GM12874 (cell line): ENCODE data around the gene TBCCD1.

Experiments used
- CTCF ChIP-seq: IDR thresholded peaks from 2 replicates; pipeline ENCODE4 v1.5.1; 2011; ENCODE audit warnings: low read depth, mild to moderate bottlenecking, control low read depth, low read length, moderate library complexity; ENCODE audit not compliant: insufficient read depth

Gene TBCCD1

GRCh38 chr3:186599785-186600166 is 32.6 kb upstream of the TBCCD1 start:
- no peak for TF ChIP-seq CTCF

DNA sequence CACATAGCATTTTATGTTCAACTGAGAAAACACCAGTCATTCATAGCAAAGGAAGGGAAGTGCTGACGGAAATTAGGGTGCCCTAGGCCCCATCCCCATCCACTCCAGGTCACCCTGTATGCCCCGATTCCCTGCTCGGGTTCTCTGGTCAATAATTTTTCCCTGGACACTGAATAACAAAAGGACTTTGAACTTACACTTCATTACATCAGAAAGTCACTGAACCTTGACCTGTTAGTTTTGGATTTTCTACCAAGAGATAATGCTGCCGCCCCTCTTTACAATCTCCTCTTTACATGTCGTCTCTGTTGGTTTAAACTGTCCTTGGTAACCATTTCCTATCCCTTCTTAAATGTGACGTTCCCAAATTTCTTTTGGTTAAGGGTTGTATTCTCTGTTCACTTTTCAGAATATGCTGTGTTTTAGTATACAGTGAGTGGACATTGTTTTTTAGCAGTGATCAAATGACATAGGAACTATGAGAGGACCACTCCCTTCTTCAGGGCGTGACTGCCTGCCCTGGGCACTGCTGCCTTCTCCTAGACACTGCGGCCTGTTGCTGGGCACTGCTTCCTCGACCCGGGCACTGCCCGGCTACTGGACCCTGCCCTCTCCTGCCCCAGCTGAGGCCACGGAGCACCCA is 32.1 kb upstream of the TBCCD1 start:
- TF ChIP-seq CTCF, result no peak

DNA sequence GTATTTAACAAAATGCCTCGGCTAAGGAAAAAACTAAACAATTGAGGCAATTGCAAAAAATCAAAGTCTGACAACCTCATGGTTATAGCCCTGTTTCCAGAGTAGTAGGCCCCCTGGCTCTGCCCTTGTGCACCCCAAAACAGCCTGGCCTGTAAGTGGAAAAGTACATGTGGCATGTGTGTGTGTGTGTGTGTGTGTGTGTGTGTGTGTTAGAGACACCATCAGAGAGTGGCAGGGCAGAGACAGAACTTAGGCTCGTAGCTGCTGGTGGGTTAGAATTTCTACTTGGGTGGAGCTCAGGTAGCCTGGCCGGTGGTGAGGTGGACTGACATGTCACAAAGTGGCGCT is 31.6 kb upstream of the TBCCD1 start:
- no peak for TF ChIP-seq CTCF

DNA sequence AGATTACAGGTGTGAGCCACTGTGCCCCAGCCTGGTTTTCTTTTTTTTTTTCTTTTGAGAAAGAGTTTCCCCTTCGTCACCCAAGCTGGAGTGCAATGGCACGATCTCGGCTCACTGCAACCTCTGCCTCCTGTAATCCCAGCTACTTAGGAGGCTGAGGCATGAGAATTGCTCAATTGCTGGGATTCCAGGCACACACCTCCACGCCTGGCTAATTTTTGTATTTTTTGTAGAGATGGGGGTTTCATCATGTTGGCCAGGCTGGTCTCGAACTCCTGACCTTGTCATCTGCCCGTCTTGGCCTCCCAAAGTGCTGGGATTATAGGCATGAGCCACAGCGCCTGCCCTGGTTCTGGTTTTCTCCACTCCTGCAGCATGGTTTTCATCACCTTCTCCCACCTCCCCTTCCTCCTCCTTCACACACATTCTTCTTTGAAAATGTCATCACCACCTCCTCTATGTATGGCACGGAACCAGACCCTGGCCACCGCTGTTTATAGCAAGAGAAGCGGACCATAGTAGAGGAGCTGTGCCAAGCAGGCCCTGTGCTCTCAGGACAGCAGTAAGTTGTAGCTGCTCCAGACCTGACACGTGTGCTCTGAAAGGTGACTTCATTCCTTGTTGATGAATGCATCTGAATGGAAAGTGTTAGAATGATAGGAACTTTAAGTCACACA is 31.1 kb upstream of the TBCCD1 start:
- TF ChIP-seq CTCF, result no peak

DNA sequence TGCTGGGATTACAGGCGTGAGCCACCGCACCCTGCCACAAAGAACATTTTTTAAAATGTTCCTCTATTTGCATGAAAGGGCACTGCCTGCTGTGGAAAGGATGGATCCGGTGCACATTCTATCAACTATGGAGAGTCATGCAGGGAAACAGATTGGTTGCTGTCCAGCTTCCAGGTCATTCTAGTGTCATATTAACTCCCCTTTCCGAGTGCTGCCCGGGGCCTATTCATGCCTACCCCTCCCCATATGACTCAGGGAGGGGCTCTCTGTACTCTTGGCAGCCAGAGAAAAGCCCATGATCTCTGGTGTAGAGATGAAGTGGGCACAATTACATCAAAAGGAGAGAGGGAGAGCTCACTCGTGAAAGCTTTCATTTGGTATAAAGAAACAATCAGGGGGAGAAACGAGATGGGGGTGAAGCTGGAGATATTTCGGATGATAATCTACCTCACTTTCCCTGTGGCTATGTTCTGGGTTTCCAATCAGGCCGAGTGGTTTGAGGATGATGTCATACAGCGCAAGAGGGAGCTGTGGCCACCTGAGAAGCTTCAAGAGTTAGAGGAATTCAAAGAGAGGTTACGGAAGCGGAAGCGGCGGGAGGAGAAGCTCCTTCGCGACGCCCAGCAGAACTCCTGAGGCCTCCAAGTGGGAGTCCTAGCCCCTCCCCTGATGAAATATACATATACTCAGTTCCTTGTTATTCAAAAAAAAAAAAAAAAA is 29.6 kb upstream of the TBCCD1 start:
- no peak for TF ChIP-seq CTCF

- TF ChIP-seq CTCF, result no peak
Measured at GRCh38 chr3:186594591-186595113, 27.5 kb upstream of the TBCCD1 start.

- no peak for TF ChIP-seq CTCF
Measured at GRCh38 chr3:186593862-186594261, 26.7 kb upstream of the TBCCD1 start.
